GM21717 (cell line): ENCODE results near the gene GMEB2.
"Not testable (repeated sequence)": the region's sequence is repeated elsewhere in the genome, so short reads cannot be mapped to it uniquely, and the experiment has no call there.

Experiments
- ATAC-seq: cut with Tn5 transposase; IDR thresholded peaks from one replicate; pipeline ENCODE4 v1.9.1; 2021; ENCODE audit warnings: mild to moderate bottlenecking, moderate library complexity; ENCODE audit not compliant: unreplicated experiment

The GMEB2 gene

GRCh38 chr20:63657260-63657936 lies 30.5 kb upstream of the GMEB2 start:
- ATAC-seq, result peak; percentile 4

GRCh38 chr20:63656451-63656850 lies 29.6 kb upstream of the GMEB2 start:
- no peak for ATAC-seq

GRCh38 chr20:63655249-63655648 lies 28.3 kb upstream of the GMEB2 start:
- ATAC-seq, result no peak

- no peak for ATAC-seq
These were observed 27.2 kb upstream of the GMEB2 start for GRCh38 chr20:63653974-63654668.

DNA sequence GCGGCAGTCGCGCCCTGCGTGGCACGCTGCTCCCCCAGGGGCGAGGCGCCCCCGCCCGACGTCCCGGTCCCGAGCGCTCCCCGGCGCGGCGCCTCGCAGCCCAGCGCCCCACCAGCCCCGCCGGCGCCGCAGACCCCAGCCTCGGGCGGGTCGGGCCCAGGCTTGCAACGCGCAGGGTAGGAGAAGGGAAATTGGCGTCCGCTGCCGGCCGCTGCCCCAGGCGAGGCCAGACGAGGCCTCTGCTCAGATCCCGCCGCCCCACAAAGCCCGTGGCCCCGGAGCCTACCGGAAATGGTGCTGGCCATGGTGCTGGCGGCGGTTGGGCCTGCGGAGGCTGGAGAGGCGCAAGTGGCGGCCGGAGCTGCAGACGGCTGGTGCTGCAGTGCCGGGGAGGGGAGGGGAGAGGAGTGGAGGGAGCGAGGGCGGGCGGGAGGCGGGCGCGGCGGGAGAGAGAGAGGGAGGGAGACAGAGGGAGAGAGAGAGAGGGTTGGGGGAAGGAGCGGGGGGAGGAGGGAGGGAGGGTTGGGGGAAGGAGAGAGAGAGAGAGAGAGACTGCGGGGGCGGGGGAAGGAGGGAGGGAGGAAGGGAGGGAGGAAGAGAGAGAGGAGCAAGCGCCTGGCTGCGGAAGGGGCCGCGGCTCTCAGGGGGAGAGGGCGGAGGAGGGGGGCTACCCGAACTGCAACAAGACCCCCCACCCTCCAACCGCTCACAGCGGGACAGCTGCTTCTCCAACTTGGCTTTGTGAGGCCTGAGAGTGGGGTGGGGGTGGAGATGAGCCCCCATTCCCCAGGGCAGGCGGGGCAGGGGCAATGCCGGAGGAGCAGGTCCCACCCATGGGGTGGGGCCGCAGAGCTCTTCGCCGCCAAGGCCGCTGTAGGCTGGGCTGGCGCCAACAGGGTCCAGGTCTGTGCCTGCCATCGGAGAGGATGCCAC lies 26.4 kb upstream of the GMEB2 start, which contains the start of gene STMN3:
Gene STMN3, minus strand, starts transcription at position 384 of the 933 bp plus-strand sequence. Its CDS starts 79 bp downstream, at position 305.
- no peak for ATAC-seq

GRCh38 chr20:63652192-63652980 lies 25.5 kb upstream of the GMEB2 start:
- no peak for ATAC-seq

DNA sequence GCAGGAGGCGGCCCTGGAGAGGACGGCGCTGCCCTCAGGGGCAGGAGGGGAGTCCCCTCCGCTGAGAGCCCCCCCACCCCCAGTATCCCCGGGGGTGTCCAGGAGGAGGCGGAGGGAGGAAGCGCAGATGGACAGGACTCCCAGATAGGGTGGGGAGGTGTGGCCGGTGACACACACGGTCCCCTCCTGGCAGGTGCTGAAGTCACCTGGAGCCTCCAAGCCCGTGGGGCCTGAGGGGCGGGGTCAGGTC lies 25.0 kb upstream of the GMEB2 start:
- ATAC-seq, result no peak

GRCh38 chr20:63650486-63650885 lies 23.6 kb upstream of the GMEB2 start:
- not testable (repeated sequence) for ATAC-seq

GRCh38 chr20:63648895-63649589 lies 22.1 kb upstream of the GMEB2 start:
- ATAC-seq, result no peak

- ATAC-seq, result no peak
These were observed 21.3 kb upstream of the GMEB2 start for GRCh38 chr20:63648190-63648589.

DNA sequence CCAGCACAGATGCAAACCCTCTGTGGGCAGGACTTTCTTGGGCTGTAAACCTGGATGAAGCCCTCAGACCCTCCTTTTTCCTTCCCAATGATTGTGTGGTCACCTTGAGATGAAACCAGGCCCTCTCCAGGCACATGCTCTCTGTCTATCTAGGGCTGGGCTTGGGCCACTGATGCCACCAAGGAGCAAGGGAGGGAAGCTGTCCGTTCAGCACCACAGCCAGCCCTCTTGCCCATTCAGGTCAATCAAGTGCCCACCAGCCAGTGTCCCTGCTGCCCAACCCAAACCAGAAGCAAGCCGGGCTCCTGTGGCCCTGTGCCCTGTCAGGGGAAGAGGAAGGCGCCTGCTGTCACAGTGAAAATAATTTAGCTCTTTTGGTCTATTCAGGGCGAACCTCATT lies 18.3 kb upstream of the GMEB2 start:
- ATAC-seq, result no peak

- ATAC-seq, result no peak
These were observed 17.0 kb upstream of the GMEB2 start for GRCh38 chr20:63643946-63644345.

DNA sequence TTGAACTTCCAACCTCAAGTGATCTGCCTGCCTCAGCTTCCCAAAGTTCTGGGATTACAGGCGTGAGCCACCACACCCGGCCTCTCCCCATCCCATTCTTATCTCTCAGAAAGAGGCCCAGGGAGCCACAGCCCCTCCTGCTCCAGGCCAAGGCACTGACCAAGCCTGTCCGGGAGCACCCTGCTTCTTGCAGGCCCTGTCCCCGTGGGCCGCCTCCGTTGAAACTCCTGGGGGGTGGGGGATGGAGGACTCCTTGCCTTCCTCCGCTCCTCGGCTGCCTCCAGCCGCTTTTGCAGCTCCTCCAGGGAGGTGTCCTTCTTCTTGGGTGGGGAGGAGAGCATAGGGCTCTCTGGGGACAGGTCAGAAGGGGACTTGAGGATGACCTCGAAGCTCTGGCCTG lies 16.6 kb upstream of the GMEB2 start:
- no peak for ATAC-seq

GRCh38 chr20:63642527-63643247 lies 15.8 kb upstream of the GMEB2 start:
- peak; percentile 5 for ATAC-seq

GRCh38 chr20:63641792-63642523 lies 15.1 kb upstream of the GMEB2 start:
- peak; percentile 36 for ATAC-seq

GRCh38 chr20:63641146-63641791 lies 14.4 kb upstream of the GMEB2 start:
- peak; percentile 24 for ATAC-seq

DNA sequence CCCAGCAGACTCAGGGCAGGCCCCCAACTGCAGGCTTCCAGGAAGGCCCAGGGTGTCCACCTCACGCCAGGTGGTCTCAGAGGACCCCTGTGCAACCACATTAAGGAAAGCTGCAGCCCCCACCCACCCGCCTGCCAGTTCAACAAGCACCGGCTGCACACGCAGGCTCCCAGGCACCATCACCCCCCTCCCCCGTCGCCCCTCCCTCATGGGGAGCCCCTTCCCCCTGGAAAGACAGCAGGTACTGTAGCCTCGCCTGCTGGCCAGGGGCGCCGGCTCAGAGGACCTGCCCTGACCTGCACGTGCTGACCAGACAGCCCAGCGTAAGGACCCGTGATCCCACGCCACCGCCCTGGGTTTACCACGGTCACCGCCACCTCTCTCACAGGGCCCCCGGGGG lies 13.8 kb upstream of the GMEB2 start:
- not testable (repeated sequence) for ATAC-seq

DNA sequence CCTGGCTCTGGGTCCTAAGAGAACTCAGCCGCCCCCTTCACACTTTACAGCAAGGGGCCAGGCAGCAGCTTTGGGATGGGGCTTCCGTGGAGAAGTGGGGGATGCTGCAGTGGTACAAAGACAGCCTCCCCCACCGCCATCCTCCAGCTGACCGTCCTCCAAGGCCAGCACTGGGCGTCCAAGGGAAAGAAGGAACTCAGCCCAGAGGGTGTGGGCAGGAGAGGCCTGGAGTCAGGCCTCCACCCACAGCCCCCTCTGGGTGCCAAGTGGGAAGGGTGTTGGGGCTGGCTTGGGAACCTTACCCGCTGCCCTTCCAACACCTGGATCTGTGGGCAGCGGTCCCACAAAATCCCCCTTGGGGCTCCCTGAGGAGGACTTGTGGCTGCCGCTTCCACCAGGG lies 13.2 kb upstream of the GMEB2 start:
- ATAC-seq, result no peak
